ENCODE measurements around the gene ZBTB26. TPM values are rescaled to one million over a fixed set of nuclear protein-coding genes. Genes with fewer than 3 reads are reported as not detected.

The ZBTB26 gene
- total RNA-seq, 1 experiment from 2014 or later: 4.5 TPM

DNA sequence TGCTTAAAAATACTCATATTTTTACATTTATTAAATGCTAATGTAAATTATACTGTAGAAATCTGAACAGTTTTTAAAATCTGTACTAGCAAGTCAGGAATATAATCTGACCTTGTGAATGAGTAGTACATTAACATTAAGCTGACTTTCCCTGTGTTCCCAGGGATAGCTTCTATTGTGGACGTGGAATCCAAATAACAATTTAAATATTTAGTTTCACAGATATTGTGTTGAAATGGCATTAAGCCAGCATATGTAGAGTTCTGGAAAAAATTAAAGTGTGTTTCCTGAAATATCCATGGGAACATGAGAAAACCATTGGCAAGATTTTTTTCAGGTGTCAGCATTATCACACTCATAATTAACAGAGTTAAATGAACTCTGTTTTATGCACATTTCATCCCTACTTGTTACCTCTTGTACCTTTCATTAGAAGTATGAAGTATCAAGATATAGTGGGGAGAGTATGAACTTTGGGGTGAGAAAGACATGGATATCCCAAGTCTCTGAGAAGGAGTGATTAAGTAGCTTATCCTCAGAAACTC is 15.2 kb upstream of the ZBTB26 start:
- H3K27ac ChIP-seq (ENCODE audit: low read length): no peak overlapping the region
- POLR2A ChIA-PET: no interaction called here

DNA sequence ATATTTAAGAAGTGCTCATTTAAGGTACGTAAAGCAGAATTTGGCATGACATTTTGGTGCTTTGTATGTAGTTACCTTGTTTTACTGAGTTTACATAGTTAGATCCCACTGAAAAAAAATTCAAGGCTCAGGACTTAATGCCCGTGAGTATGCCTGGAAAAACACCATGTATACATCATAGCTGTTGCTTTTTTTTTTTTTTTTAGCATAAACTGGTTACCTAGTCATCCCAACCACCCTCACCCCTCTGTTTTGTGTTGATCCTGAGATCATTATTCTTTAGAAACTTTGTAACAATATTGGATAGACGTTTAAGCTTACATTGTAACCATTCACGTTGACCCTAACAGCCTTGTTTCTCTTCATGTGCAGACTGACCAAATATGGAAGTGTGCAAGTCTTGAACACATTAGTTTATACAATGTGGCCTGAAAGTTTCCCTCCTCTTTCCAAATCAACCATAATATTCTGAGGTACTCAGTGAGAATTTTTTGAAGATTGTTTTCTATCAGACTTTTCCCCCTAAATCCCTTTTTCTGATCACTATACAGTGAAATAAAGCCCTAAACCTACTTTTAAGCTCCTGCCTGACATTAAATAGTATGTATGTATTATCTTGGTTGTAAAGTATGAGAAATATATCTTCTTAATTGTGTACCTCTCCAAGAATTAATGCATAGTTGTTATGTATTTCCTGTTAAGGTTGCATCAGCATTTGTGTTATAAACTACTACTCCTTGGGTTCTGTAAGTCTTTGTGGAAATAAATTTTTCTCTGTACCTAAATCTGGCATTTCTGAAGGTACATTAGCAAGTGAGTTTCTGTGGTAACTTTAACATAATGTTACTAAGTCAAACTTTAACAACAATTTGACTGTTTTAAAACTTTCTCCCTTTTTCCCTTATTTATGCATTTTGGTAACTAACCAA is 13.9 kb upstream of the ZBTB26 start:
- POLR2A ChIA-PET: no interaction called here
- TF ChIP-seq SIN3A (IDR thresholded peaks at IDR 0.05; ENCODE audit: borderline replicate concordance, insufficient read depth, low read depth, low read length) (no peak), TCF7L2 (IDR thresholded peaks at IDR 0.05; ENCODE audit: low read depth, low read length) (no peak), POLR2AphosphoS5 (IDR thresholded peaks at IDR 0.05; ENCODE audit: low read depth, low read length) (no peak)
- TF ChIP-seq, protein P1, sequence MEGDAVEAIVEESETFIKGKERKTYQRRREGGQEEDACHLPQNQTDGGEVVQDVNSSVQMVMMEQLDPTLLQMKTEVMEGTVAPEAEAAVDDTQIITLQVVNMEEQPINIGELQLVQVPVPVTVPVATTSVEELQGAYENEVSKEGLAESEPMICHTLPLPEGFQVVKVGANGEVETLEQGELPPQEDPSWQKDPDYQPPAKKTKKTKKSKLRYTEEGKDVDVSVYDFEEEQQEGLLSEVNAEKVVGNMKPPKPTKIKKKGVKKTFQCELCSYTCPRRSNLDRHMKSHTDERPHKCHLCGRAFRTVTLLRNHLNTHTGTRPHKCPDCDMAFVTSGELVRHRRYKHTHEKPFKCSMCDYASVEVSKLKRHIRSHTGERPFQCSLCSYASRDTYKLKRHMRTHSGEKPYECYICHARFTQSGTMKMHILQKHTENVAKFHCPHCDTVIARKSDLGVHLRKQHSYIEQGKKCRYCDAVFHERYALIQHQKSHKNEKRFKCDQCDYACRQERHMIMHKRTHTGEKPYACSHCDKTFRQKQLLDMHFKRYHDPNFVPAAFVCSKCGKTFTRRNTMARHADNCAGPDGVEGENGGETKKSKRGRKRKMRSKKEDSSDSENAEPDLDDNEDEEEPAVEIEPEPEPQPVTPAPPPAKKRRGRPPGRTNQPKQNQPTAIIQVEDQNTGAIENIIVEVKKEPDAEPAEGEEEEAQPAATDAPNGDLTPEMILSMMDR (IDR thresholded peaks at IDR 0.05): no peak
- TF ChIP-seq, protein P2, sequence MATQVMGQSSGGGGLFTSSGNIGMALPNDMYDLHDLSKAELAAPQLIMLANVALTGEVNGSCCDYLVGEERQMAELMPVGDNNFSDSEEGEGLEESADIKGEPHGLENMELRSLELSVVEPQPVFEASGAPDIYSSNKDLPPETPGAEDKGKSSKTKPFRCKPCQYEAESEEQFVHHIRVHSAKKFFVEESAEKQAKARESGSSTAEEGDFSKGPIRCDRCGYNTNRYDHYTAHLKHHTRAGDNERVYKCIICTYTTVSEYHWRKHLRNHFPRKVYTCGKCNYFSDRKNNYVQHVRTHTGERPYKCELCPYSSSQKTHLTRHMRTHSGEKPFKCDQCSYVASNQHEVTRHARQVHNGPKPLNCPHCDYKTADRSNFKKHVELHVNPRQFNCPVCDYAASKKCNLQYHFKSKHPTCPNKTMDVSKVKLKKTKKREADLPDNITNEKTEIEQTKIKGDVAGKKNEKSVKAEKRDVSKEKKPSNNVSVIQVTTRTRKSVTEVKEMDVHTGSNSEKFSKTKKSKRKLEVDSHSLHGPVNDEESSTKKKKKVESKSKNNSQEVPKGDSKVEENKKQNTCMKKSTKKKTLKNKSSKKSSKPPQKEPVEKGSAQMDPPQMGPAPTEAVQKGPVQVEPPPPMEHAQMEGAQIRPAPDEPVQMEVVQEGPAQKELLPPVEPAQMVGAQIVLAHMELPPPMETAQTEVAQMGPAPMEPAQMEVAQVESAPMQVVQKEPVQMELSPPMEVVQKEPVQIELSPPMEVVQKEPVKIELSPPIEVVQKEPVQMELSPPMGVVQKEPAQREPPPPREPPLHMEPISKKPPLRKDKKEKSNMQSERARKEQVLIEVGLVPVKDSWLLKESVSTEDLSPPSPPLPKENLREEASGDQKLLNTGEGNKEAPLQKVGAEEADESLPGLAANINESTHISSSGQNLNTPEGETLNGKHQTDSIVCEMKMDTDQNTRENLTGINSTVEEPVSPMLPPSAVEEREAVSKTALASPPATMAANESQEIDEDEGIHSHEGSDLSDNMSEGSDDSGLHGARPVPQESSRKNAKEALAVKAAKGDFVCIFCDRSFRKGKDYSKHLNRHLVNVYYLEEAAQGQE (IDR thresholded peaks at IDR 0.05; ENCODE audit: insufficient read depth in 1 of 2, low read depth in 2 of 2, low read length in 1 of 2): no peak
- no TSS peak for BruUV-seq (replicated peaks)
- H3K9me3 ChIP-seq (ENCODE audit: control insufficient read depth, insufficient read depth, low read depth, low read length): no peaks in the 10 kb centered on the region
- in situ Hi-C loops (cut with HindIII; ENCODE audit: low pct_unique_long_range_greater_than_20kb, low sequenced_read_pairs) (no loop called here), intact Hi-C loops (cut with micrococcal nuclease; ENCODE audit: unreplicated experiment) (no loop called here)
- DNase-seq (ENCODE audit: low read depth, low spot score): no peak
- peaks cover 7% of the 10 kb centered on the region for H3K4me1 ChIP-seq (ENCODE audit: control insufficient read depth, insufficient read depth, low read length)
- no peaks in the 10 kb centered on the region for H3K27me3 ChIP-seq (ENCODE audit: control insufficient read depth, insufficient read depth, low read length)
- no peak for ATAC-seq
- peak overlapping the region; percentile 44; the same call in 1 of the 2 replicates for H3K27ac ChIP-seq (ENCODE audit: low read length)
- no peak overlapping the region for H3K4me3 ChIP-seq (ENCODE audit: low read depth in 2 of 2, low read length in 2 of 2)
- CTCF ChIA-PET: no interaction called here
- peaks cover 6% of the 10 kb centered on the region; the same call in 1 of the 2 replicates for H3K36me3 ChIP-seq (ENCODE audit: control insufficient read depth, insufficient read depth, low read length)

More for the DNA sequence above, 15.2 kb upstream of the ZBTB26 start:
- H3K9me3 ChIP-seq (ENCODE audit: control insufficient read depth, insufficient read depth, low read depth, low read length): no peaks in the 10 kb centered on the region
- H3K4me3 ChIP-seq (ENCODE audit: low read depth in 2 of 2, low read length in 2 of 2): no peak overlapping the region
- H3K27me3 ChIP-seq (ENCODE audit: control insufficient read depth, insufficient read depth, low read length): no peaks in the 10 kb centered on the region
- DNase-seq (ENCODE audit: low read depth, low spot score): no peak
- in situ Hi-C loops (cut with HindIII; ENCODE audit: low pct_unique_long_range_greater_than_20kb, low sequenced_read_pairs): no loop called here
- no peak for ATAC-seq
- CTCF ChIA-PET: no interaction called here
- H3K36me3 ChIP-seq (ENCODE audit: control insufficient read depth, insufficient read depth, low read length): peaks cover 3% of the 10 kb centered on the region; the same call in 1 of the 2 replicates
- BruUV-seq (replicated peaks): no TSS peak
- no peak for TF ChIP-seq POLR2AphosphoS5 (IDR thresholded peaks at IDR 0.05; ENCODE audit: low read depth, low read length)
- intact Hi-C loops (cut with micrococcal nuclease; ENCODE audit: unreplicated experiment): no loop called here
- H3K4me1 ChIP-seq (ENCODE audit: control insufficient read depth, insufficient read depth, low read length): peaks cover 7% of the 10 kb centered on the region
